Spleen (tissue), 13 donors: ENCODE results near the gene DACH1. TPM values are rescaled to one million over a fixed set of nuclear protein-coding genes. Genes with fewer than 3 reads are reported as not detected.

Experiments
- DNase-seq: peaks from one replicate; pipeline ENCODE4 v3.0.0-alpha.2; 2020
- H3K27ac ChIP-seq, 8 donors: fragments of 200-600 bp; sonication (generic) in 7 of 8; 1 replicate in 4 of 8; 2 replicates in 4 of 8; pipeline versions ENCODE4 v1.5.0 to v1.8.0; 2016 to 2021; ENCODE audit warnings: inconsistent platforms in 4 of 8, mild to moderate bottlenecking in 4 of 8, moderate library complexity in 1 of 8
- H3K27me3 ChIP-seq, 7 donors: fragments of 200-600 bp; sonication (generic) in 6 of 7; replicated peaks in 1 of 7; 1 replicate in 4 of 7; 2 replicates in 3 of 7; pipeline versions ENCODE4 v1.5.0 to v1.8.0; 2016 to 2021; ENCODE audit warnings: inconsistent platforms in 3 of 7, mild to moderate bottlenecking in 1 of 7
- H3K36me3 ChIP-seq, 6 donors: fragments of 200-600 bp; sonication (generic) in 5 of 6; 1 replicate in 4 of 6; 2 replicates in 2 of 6; pipeline versions ENCODE4 v1.5.0 to v1.8.0; 2016 to 2021; ENCODE audit warnings: inconsistent platforms in 2 of 6
- H3K4me1 ChIP-seq, 6 donors: fragments of 200-600 bp; sonication (generic) in 5 of 6; 1 replicate in 3 of 6; 2 replicates in 3 of 6; pipeline versions ENCODE4 v1.5.0 to v1.8.0; 2016 to 2021; ENCODE audit warnings: inconsistent platforms in 3 of 6
- H3K4me3 ChIP-seq, 8 donors: fragments of 200-600 bp; sonication (generic) in 7 of 8; 1 replicate in 4 of 8; 2 replicates in 4 of 8; pipeline versions ENCODE4 v1.5.0 to v1.8.0; 2016 to 2021; ENCODE audit warnings: inconsistent platforms in 4 of 8, mild to moderate bottlenecking in 4 of 8, moderate library complexity in 2 of 8
- H3K9me3 ChIP-seq, 8 donors: fragments of 200-600 bp; sonication (generic) in 7 of 8; 1 replicate in 4 of 8; 2 replicates in 4 of 8; pipeline versions ENCODE4 v1.5.0 to v1.8.0; 2016 to 2021; ENCODE audit warnings: inconsistent platforms in 4 of 8
- CTCF ChIP-seq, 11 experiments: fragments of 200-600 bp in 7 of 11; fragments of 450-650 bp in 4 of 11; sonication (generic) in 4 of 11; IDR thresholded peaks in 8 of 11; conservative IDR thresholded peaks in 3 of 11; 1 replicate in 7 of 11; 2 replicates in 4 of 11; pipeline versions ENCODE4 v1.4.0 to v1.8.0; 2016 to 2021; ENCODE audit warnings: antibody characterized with exemption in 11 of 11, inconsistent platforms in 4 of 11, mild to moderate bottlenecking in 1 of 11
- POLR2A ChIP-seq, 3 donors: fragments of 450-650 bp; IDR thresholded peaks; one replicate each; pipeline ENCODE4 v1.5.1; 2017; ENCODE audit warnings: antibody characterized with exemption in 3 of 3, mild to moderate bottlenecking in 1 of 3
- POLR2AphosphoS5 ChIP-seq, 3 donors: sonication (generic); formaldehyde crosslinking; IDR thresholded peaks; one replicate each; pipeline ENCODE4 v1.5.1; 2017; ENCODE audit warnings: antibody characterized with exemption in 3 of 3
- WGBS, 5 donors: extraction: QIAGEN DNeasy Blood & Tissue Kit in 3 of 5; methylation state at CpG; one replicate each; pipeline versions ENCODE4 v1.1.5 to v1.1.7; 2013 to 2018; 5-methylcytosine and 5-hydroxymethylcytosine counted together
- intact Hi-C: fragments of 100-400 bp; cut with DNase I; formaldehyde crosslinking; loops from one replicate; pipeline ENCODE4 v1.15.0; 2023; ENCODE audit warnings: low total_unique reads
- long read RNA-seq, 2 donors: transcript quantifications; one replicate each; lab custom pipeline, GENCODE V29; 2026
- polyA plus RNA-seq, 3 donors: library from polyadenylated mRNA; stranded (reverse); fragments of 200-250 nt; gene quantifications; one replicate each; pipeline ENCODE4 v1.2.1, GENCODE V29; 2013
- total RNA-seq, 7 donors: library from RNA; depleted of rRNA in 3 of 7; stranded (reverse); fragments of >200 nt in 3 of 7; fragmentation: NEBNext Ultra II Directional in 4 of 7; extraction: Animal tissue kit (Norgen Biotek cat#: 25700) in 4 of 7; gene quantifications; one replicate each; pipeline versions ENCODE4 v1.1.0 to v1.2.1, GENCODE V29; 2016 to 2021
- donor health status: healthy with polysubstance abuse.
- donor health status: DM: no; HTN: no; CAD: no; lungs with moderate emphysema.
- donor health status: DM: no; HTN: no; CAD: no.
- donor health status: Bipolar disorder and iron deficiency.
- donor health status: healthy.
- donor health status: DM: no; HTN: no; CAD: no.
- donor health status: DM: yes; HTN: yes; CAD: no.

DACH1 gene
- total RNA-seq (10 to 100 TPM in 6 of 7 donors, 1 to 10 TPM in 1; 8.8 to 18.9 (median 15.8) TPM), polyA plus RNA-seq (1 to 10 TPM in 2 of 3 donors, under 1 TPM in 1; 0.80 to 3.3 (median 1.0) TPM)
- long read RNA-seq, donor 1, full-length matches to known transcripts: 2 of 2 reads
- long read RNA-seq, donor 1, partial matches to known transcripts: 0 of 2 reads
- long read RNA-seq, donor 1, other reads (novel, unspliced or antisense): 0 of 2 reads
- long read RNA-seq, donor 2, full-length matches to known transcripts: 2 of 2 reads
- long read RNA-seq, donor 2, partial matches to known transcripts: 0 of 2 reads
- long read RNA-seq, donor 2, other reads (novel, unspliced or antisense): 0 of 2 reads

DNA sequence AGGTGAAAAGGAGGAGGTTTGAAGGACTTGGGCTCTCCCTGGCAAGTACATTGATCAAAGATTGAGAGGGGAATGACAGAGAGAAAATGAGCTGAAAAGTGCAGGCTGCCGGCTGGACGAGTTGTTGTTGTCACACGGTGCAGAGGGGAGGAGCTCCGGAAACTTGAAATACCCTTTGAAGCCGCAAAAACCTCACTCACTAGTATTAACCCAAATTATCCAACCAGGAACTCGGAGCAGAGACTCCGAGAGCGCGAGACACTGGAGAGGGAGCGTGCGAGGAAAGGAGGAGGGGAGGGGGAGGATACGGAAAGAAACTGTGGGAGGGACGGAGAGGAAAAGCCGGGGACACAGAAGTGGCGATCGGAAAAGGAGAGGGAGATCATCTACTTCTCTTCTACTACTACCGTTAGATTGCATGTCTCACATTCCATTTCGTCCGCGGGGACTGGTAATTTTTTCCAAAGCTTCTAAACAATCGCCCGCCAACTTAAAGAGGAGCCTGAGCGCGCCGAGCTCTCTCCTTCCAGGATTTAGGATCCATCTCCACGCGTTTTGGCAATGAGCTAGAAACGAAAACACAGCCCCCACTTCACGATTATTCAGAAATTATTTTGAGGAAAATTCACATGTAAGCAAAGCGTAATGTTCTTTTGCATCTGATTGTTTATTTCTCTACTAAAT is at the start of gene DACH1:
Gene DACH1, minus strand, starts transcription at position 74 of the 684 bp plus-strand sequence.
- H3K27ac ChIP-seq: peak within 1 kb of the TSS; percentile 60 to 93 (median 90)
- WGBS, 5 donors: 4% methylated on average over 30 of the region's 30 CpGs
- H3K9me3 ChIP-seq: no peaks in the 10 kb centered on the region
- peaks cover 0 to 43% (median 15%) of the 10 kb centered on the region in 7 donors for H3K27me3 ChIP-seq
- TF ChIP-seq POLR2AphosphoS5 (IDR thresholded peaks at IDR 0.05) (peak in 2 of 3 donors; percentile 74 to 77), POLR2A (IDR thresholded peaks at IDR 0.05) (no peak), CTCF (IDR thresholded peaks at IDR 0.05 in 8 of 11, conservative IDR thresholded peaks at IDR 0.05 in 3 of 11) (peak in 1 of 11 experiments; percentile 25)
- no peaks in the 10 kb centered on the region for H3K36me3 ChIP-seq
- peaks cover 0 to 59% (median 22%) of the 10 kb centered on the region in 6 donors for H3K4me1 ChIP-seq
- peak within 1 kb of the TSS; percentile 61 to 86 (median 79) for H3K4me3 ChIP-seq
- DNase-seq: peak; percentile 76
- intact Hi-C loops: no loop called here

- no peaks in the 10 kb centered on the region for H3K4me1 ChIP-seq
- H3K4me3 ChIP-seq: no peak overlapping the region
- TF ChIP-seq POLR2AphosphoS5 (IDR thresholded peaks at IDR 0.05) (no peak), CTCF (IDR thresholded peaks at IDR 0.05 in 8 of 11, conservative IDR thresholded peaks at IDR 0.05 in 3 of 11) (no peak), POLR2A (IDR thresholded peaks at IDR 0.05) (no peak)
- H3K9me3 ChIP-seq: no peaks in the 10 kb centered on the region
- H3K27ac ChIP-seq: no peak overlapping the region
- H3K36me3 ChIP-seq: no peaks in the 10 kb centered on the region
- H3K27me3 ChIP-seq: no peaks in the 10 kb centered on the region
- WGBS, 5 donors: 86 to 92% (median 88%) methylated on average over 2 to 3 of the region's 3 CpGs
- DNase-seq: no peak
- intact Hi-C loops: no loop called here
Observed at GRCh38 chr13:71913717-71914116, 46.7 kb upstream of the DACH1 start.

GRCh38 chr13:71912524-71912923 is 45.5 kb upstream of the DACH1 start:
- no peaks in the 10 kb centered on the region for H3K27me3 ChIP-seq
- H3K36me3 ChIP-seq: no peaks in the 10 kb centered on the region
- no peaks in the 10 kb centered on the region for H3K4me1 ChIP-seq
- no peak overlapping the region for H3K4me3 ChIP-seq
- intact Hi-C loops: no loop called here
- no peak for DNase-seq
- H3K9me3 ChIP-seq: no peaks in the 10 kb centered on the region
- TF ChIP-seq POLR2A (IDR thresholded peaks at IDR 0.05): no peak
- no peak for TF ChIP-seq CTCF (IDR thresholded peaks at IDR 0.05 in 8 of 11, conservative IDR thresholded peaks at IDR 0.05 in 3 of 11)
- TF ChIP-seq POLR2AphosphoS5 (IDR thresholded peaks at IDR 0.05): no peak
- no peak overlapping the region for H3K27ac ChIP-seq

- H3K27me3 ChIP-seq: no peaks in the 10 kb centered on the region
- intact Hi-C loops: no loop called here
- WGBS, 5 donors: 27 to 56% (median 51%) methylated on average over 1 of the region's 1 CpG
Observed at GRCh38 chr13:71906448-71906847, 39.4 kb upstream of the DACH1 start.

More at GRCh38 chr13:71906448-71906847, 39.4 kb upstream of the DACH1 start:
- Histone ChIP-seq H3K36me3 (no peaks in the 10 kb centered on the region), H3K27ac (no peak overlapping the region), H3K4me3 (no peak overlapping the region), H3K9me3 (no peaks in the 10 kb centered on the region), H3K4me1 (no peaks in the 10 kb centered on the region)
- DNase-seq: no peak
- TF ChIP-seq POLR2A (IDR thresholded peaks at IDR 0.05): no peak
- TF ChIP-seq POLR2AphosphoS5 (IDR thresholded peaks at IDR 0.05): no peak
- TF ChIP-seq CTCF (IDR thresholded peaks at IDR 0.05 in 8 of 11, conservative IDR thresholded peaks at IDR 0.05 in 3 of 11): no peak
